Measurements from ENCODE around the gene SLC35F5.
"Not testable (repeated sequence)": the region's sequence is repeated elsewhere in the genome, so short reads cannot be mapped to it uniquely, and the experiment has no call there.

SLC35F5 gene

GRCh38 chr2:113676623-113677266 lies 79.7 kb downstream of the SLC35F5 start:
- no peak overlapping the region for H3K4me3 ChIP-seq (ENCODE audit: low read depth, low read length)
- no peak for TF ChIP-seq CTCF (IDR thresholded peaks at IDR 0.05; ENCODE audit: low read depth, low read length)

GRCh38 chr2:113675875-113676274 lies 80.6 kb downstream of the SLC35F5 start:
- no peak overlapping the region for H3K4me3 ChIP-seq (ENCODE audit: low read depth, low read length)
- TF ChIP-seq CTCF (IDR thresholded peaks at IDR 0.05; ENCODE audit: low read depth, low read length) = no peak

GRCh38 chr2:113672326-113672932 lies 84.0 kb downstream of the SLC35F5 start:
- no peak for TF ChIP-seq CTCF (IDR thresholded peaks at IDR 0.05; ENCODE audit: low read depth, low read length)
- no peak overlapping the region for H3K4me3 ChIP-seq (ENCODE audit: low read depth, low read length)

- not testable (repeated sequence) for H3K4me3 ChIP-seq (ENCODE audit: low read depth, low read length)
These were observed 87.4 kb downstream of the SLC35F5 start for GRCh38 chr2:113669013-113669412.

GRCh38 chr2:113664761-113665533 lies 91.5 kb downstream of the SLC35F5 start:
- H3K4me3 ChIP-seq (ENCODE audit: low read depth, low read length) = not testable (repeated sequence)

- not testable (repeated sequence) for H3K4me3 ChIP-seq (ENCODE audit: low read depth, low read length)
These were observed 93.0 kb downstream of the SLC35F5 start for GRCh38 chr2:113663285-113664060.

Data from WI38 (cell line).